SW 1271 (cell line): ENCODE results near the gene AK3.
"Not testable (repeated sequence)": the region's sequence is repeated elsewhere in the genome, so short reads cannot be mapped to it uniquely, and the experiment has no call there.

Experiments used
- DNase-seq, 2 experiments: peaks; one replicate each; lab custom pipeline; 2025; lab: John Stamatoyannopoulos, UW

The AK3 gene

DNA sequence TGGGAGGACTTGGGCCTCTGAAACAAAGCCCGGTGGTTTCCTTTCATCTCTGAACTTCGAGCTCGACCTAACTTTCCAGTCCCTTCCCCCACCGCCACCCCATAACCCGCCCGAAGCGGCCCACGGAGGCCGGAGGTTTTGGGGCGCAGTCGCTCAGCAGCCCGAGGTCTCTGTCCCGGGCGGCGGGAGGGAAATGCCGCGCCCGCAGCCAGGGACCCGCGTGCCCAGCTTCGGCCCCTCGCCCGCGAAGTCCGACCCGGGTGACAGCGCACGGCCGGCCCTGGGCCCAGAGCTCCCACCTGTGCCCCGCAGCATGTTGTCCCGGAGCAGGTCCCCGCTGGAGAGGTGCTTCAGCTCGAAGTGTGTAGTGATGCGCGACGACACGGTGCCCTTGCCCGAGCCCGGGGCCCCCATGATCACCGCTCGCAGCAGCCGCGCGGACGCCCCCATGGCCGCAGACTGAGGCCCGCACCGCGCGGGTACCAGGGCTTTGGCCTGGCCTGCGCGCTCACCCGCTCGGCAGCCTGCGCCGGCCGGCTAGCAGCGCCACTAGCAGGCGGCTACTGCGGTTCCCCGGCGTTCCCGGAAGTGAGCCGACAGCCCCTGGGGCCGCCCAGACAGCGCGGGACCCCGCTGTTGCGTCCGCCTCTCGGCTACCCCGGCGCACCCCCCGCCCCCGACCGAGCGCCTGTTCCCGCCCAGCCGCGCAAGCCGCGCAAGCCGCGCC is at the start of gene AK3:
Gene AK3, minus strand, starts transcription at position 565 of the 727 bp plus-strand sequence. Its CDS starts 115 bp downstream, at position 450.
- peak in 1 of 2 experiments; percentile 23 for DNase-seq

DNA sequence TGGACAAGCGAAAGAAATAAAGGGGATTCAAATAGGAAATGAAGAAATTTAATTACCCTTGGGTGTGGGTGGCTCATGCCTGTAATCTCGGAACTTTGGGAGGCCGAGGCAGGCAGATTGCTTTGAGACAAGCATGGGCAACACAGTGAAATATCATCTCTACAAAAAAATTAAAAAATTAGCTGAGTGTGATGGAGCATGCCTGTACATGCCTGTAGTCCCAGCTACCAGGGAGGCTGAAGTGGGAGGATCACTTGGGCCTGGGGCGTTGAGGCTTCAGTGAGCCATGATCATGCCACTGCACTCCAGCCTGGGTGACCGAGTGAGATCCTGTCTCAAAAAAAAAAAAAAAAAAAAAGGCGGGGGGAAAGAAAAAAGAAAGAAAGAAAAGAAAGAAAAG is 47.7 kb upstream of the AK3 start:
- DNase-seq = no peak

DNA sequence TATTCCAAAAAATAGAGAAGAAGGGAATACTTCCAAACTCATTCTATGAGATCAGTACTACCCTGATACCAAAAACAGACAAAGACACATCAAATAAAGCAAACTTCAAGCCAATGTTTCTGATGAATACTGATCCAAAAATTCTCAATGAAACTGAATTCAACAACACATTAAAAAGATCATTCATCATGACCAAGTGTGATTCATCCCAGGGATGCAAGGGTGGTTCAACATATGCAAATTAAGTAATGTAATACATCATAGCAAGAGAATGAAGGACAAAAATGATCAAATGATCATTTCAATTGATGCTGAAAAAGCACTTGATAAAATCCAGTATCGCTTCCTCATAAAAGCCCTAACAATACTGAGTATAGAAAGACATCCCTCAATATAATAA is 46.9 kb upstream of the AK3 start:
- DNase-seq = no peak

DNA sequence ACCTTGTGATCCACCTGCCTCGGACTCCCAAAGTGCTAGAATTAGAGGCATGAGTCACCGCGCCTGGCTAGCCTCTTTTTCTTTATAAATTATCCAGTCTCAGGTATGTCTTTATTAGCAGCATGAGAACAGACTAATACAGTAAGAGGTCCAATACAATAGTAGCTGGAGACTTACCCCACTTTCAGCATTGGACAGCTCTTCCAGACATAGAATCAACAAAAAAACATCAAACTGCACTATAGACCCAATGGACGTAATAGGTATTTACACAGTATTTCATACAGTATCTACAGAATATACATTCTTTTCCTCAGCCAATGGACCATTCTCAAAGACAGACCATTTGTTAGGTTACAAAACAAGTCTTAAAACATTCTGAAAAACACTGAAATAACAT is 45.6 kb upstream of the AK3 start:
- DNase-seq = no peak

DNA sequence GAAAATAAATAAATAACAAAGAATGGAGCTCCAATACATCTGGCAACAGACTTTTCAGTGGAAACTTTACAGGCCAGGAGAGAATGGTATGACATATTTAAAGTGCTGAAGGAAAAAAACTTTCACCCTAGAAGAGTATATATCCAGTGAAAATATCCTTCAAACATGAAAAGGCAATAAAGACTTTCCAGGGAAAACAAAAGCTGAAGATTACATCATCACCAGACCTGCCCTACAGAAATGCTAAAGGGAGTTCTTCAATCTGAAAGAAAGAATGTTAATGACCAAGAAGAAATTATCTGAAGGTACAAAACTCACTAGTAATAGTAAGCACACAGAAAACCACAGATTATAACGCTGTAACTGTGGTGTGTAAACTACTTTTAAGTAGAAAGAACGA is 43.4 kb upstream of the AK3 start:
- DNase-seq = no peak

DNA sequence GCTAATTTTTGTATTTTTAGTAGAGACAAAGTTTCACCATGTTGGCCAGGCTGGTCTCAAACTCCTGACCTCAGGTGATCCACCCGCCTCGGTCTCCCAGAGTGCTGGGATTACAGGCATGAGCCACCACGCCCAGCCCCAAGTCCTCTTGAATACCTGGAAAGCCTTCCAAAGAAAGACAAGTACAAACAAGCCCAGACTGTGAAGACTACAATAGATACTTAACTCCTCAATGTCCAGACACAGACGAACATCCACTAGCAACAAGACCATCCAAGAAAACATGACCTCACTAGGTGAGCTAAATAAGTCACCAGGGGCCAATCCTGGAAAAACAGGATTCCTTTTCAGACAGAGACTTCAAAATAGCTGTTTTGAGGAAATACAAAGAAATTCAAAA is 42.2 kb upstream of the AK3 start:
- DNase-seq = not testable (repeated sequence)

DNA sequence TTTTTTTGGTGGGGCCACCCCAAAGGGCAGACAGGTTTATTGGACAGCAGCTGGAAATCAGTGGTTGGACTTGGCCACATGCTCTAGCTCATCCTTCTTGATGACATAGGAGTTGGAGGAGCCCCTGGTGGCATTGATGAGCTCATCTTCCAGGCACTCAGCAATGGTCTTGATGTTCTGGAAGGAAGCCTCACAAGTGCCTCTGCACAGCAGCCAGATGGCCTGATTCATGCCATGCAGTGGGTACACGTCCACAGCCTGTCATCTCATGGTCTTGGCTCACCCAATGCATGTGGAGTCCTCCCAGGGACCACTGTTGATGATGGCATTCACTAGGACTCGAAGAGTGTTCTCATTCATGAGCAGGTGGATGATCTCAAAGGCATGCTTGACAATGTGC is 40.4 kb upstream of the AK3 start:
- no peak for DNase-seq

DNA sequence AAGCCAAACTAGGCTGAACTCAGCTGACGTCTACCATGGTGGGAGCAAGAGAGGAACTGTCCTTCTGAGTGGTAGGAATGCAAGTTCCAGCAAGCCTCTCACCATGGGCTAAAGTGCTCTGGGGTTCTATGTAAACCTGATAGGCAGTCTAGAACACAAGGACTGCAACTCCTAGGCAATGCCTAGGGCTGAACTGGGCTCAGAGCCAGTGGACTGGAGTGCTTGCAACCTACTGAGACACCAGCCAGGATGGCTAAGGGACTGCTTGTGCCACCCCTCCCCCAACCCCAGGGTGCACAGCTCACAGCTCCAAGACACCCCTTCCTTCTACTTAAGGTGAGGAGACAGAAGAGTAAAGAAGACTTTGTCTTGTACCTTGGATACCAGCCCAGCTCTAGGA is 39.6 kb upstream of the AK3 start:
- no peak for DNase-seq

DNA sequence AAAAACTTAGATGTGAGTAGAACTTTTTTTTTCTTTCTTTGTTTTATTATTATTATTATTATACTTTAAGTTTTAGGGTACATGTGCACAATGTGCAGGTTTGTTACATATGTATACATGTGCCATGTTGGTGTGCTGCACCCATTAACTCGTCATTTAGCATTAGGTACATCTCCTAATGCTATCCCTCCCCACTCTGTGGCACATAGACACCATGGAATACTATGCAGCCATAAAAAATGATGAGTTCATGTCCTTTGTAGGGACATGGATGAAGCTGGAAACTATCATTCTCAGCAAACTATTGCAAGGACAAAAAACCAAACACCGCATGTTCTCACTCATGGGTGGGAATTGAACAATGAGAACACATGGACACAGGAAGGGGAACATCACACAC is 34.0 kb upstream of the AK3 start:
- DNase-seq = not testable (repeated sequence)

DNA sequence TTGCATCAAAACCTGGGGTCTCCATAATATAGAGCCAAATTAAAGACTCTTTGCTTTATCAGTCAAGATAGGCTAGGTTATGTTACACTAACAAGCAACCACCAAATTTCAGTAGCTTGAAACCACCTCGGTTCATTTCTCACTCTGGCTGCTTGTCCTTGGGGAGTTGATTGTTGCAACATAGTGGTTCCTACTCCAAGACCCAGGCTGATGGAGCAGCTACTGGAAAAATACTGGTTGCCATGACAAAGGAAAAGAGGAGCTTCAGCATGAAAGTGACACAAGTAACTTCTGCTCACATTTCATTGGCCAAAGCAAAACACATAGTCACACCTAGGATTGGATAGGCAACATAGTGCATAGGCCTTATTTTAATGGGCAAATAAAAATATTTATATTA is 33.2 kb upstream of the AK3 start:
- no peak for DNase-seq

DNA sequence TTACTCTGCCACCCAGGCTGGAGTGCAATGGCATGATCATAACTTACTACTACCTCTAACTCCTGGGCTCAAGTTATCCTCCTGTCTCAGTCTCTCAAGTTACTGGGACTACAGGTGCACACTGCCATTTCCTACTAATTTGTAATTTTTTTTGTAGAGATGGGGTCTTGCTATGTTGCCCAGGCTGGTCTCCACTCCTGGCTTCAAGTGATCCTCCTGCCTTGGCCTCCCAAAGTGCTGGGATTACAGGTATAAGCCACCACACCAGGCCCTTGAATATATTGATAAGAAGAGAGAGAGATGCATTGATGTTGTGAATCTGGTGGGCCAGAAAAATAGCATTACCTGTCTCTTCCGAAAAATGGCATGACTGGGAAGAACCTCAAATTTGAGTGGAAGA is 30.8 kb upstream of the AK3 start:
- DNase-seq = no peak

DNA sequence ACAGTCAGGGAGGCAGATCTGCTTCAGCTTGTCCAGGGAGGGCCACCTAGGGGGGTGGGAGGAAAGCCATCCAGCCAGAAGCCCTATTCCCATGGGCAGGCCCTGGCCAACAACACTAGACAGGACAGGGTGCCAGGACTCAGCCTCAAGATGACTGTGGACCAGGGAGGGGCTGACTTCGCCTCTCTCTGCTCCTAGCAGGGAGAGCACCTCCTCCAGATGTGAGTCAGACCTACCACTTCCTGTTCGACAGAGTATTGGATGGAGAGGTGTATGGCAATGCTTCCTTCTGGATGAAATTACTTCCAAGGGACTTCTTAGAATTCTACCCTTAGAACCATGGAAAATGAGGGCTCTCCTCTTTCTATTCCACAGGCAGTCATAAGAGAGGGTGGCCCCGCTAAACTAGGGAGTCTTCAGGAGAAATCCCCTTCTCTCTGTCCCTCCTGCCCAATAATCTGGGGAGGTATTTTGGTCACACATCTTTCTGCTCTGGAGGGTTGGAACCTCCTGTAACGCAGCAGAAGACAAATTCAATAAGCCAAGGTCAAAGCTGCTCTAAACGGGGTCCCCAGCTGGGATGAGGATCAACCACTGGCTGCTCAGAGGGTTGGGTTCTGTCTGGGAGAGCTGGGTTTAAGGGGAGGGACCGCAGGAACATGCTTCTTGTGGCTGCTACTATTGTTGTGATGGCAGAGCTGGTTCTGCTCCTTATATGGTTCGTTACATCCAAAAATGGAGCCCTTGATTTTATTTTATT is 28.5 kb upstream of the AK3 start:
- DNase-seq = no peak

DNA sequence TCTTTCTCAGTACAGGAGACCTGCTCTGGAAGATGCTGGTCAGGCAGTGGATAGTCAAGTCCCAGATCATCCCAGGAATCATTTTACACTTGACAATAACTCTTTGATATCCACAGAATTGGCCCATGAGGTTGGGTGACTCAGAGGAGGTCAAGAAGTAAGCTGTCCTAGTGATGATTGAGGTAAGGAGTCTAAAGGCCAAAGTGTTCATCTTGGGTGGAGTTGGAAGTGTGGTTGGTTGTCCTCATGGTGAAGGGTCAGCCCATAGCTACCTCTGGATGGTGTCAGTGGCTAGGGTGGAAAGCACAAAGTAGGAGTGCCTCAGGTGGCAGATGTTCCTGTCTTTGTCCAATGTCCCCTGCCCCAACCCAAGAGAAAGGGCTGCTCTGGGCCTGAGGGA is 27.7 kb upstream of the AK3 start:
- no peak for DNase-seq

DNA sequence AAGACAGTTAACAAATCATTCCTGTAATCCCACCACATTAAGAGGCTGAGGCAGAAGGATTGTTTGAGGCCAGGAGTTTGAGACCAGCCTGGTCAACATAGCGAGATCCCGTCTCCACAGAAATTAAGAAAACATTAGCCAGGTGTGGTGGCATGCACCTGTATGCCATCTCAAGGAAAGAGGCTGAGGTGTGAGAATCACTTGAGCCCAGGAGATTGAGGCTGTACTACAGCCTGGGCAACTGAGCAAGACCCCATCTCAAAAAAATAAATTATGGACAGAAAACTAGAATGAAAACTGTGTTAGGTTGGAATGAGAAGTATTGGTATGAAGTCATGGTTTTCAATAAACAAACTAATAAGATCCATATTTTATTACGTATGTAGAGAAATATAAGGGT is 23.0 kb upstream of the AK3 start:
- DNase-seq = no peak

DNA sequence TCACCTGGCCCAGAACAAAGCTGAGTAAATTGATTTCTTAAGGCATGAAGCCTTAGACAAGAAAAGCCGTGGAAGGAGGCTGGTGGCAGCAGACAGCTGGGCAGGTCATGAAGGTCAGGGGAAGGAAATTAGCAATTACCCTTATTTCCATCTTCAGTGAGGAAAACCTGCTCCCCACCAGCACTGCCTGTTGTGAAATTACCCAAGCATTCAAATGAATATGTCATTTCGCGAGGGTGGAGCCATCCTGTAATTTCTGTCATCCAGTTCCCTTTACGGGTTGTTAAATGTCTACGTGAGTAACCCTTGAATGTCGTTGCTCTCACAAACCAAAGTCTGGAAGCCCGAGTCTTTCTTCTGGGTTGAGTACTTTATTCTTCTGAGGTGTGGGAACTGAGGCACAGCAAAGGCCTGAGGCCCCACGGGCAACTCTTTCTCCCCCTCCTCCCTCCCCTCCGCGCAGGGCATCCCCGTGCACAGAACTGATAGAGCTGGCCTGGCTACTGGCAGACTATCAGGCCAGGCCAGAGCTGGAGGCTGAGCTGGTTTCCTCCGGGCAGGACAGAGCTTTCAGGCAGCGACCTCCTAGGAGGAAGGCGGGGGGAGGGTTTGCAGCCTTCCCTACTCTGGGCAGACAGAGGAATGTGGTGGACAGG is 22.0 kb upstream of the AK3 start:
- no peak for DNase-seq

DNA sequence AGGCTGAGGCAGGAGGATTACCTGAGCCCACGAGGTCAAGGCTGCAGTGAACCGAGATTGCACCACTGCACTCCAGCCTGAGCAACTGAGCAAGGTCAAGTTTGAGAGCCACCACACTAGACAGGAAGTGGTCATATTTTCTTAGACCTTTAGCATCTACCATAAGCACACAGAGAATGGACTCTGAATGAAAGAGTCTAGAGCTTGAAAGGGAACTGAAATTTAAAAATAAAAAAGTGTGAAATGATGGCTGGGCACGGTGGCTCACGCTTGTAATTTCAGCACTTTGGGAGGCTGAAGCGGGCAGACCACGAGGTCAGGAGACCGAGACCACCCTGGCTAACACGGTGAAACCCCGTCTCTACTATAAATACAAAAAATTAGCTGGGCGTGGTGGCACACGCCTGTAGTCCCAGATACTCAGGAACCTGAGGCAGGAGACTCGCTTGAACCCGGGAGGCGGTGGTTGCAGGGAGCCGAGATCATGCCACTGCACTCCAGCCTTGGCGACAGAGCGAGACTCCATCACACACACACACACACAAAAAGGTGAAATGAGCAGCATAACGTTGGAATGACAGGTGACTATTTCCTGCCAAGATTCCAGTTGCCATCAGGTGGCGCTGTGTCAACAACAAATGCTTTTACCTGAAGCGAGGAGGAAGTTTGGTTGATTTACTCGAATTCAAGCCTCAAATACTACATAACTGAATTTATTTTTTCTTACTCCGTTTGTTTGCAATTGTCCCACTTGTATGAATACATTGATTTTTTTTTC is 21.3 kb upstream of the AK3 start:
- DNase-seq = peak in 1 of 2 experiments; percentile 2

DNA sequence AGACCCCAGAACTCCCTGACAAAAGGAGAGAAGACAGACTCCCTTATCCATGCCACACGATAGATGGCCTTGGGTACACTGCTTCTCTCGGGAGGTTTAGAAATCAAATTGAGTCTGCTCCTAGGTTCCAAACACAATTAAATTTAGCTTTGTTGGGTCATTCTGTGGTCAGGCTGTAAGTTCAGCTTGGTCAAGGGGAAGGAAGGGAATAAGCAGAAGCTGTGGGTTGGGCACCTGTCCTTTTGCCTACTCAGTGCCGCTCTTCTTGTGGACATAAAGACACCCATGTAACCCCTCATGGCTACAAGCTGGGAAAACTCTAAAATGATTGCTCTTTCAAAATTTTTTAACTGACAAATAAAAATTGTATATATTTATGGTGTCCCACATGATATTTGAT is 19.1 kb upstream of the AK3 start:
- no peak for DNase-seq

DNA sequence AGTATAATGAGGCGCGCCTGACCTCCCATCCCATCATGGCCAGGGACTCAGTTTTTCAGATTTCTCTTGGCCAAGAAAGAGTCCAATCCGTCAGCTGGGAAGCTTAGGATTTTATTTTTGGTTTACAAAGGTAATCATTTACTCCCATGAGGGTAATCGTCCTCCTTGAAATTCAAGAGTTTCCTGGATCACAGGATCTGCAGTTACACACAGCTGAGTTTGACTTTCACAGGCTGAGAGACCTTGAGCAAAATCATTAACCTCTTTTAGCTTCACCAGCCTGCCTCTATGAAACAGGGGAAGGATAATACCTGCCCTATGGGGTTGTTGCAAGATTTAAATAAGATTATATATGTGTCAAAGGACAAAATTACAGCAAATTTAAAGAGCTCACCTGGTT is 15.4 kb upstream of the AK3 start:
- no peak for DNase-seq

DNA sequence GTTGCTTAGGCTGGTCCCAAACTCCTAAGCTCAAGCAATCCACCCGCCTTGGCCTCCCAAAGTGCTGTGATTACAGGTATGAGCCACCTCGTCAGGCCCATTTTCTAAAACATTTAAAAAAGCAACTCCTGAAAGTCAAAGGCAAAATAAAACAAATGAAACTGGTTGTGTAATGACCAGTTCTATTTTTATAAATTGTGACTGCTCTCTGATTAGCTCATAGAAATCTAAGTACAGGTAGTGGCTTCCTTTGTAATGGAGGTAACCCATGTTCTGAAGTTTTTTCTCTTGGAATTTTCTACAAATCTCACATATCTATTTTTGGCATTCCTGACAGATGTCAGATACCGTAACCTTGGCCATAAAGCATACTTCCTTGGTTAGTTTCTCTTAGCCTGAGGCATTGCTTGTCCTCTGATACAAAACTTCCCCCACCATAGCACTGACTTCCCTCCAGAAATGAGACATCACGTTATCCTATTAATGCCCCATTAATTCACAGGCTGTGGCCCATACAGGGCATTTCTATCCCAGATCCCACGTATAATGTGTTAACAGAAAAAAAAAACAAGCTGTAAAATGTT is 14.1 kb upstream of the AK3 start:
- DNase-seq = no peak

DNA sequence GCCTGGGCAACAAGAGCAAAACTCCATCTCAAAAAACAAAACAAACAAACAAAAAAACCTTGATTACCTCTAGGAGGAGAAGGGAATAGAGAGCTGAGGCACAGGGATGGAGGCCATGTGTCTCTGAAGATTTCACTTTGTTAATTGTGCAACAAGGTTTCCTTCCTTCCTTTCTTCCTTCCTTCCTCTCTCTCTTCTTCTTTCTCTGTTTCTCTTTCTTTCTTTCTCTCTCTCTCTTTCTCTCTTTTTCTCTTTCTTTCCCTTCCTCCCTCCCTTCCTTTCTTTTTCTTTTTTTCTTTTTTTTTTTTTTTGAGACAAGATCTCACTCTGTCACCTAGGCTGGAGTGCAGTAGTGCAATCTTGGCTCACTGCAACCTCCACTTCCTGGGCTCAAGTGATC is 13.5 kb upstream of the AK3 start:
- not testable (repeated sequence) for DNase-seq

DNA sequence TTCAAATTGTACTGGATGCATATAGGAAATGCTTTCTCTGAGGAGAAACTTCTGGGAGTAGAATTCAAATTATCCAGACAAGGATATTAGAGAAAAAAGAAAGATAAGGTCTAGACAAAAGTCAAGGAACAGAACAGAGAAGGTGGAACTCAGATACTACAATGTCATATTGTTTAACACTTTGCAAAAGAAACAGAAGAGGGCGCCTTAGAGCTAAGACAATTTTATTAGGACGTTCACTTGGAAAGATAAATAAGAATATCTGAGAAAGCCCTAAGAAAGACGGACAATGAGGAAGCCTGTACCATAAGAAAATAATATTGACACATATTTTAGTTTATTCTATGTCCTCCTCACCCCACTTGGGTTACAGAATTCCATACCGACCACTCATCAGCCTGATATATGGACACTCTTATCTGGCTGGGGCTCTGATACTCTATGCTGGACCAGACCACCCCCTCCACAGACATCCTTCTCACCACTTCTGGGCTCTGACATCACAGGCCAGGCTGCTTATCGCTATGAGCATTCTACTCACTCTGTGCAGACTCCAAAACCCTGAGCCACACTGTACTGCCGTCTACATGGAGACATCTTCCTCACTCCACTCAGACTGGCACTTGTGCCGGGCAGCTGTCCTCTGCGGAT is 9.1 kb upstream of the AK3 start:
- DNase-seq = peak in 1 of 2 experiments; percentile 1
